CD4-positive, alpha-beta T cell (primary cell): ENCODE measurements around the gene PTP4A2. TPM values are rescaled to one million over a fixed set of nuclear protein-coding genes. Genes with fewer than 3 reads are reported as not detected.
A peak's percentile ranks its signal among the peaks of the same experiment; 100 is the strongest.

Source experiments
- ATAC-seq: fragments of 200-7000 bp; cut with Tn5 transposase; one replicate; pipeline ENCODE4 v1.10.0; 2022; ENCODE audit warnings: mild to moderate bottlenecking; ENCODE audit not compliant: poor library complexity
- CTCF ChIA-PET: fragments of 350-600 bp; sonication (Branson Sonifier 250); formaldehyde crosslinking; loops from one replicate; lab custom pipeline; 2021; ENCODE audit warnings: antibody characterized with exemption, inconsistent platforms; lab: Charles Lee
- POLR2A ChIA-PET: fragments of 350-600 bp; sonication (Branson Sonifier 250); formaldehyde crosslinking; loops from one replicate; lab custom pipeline; 2021; ENCODE audit warnings: antibody characterized with exemption, inconsistent platforms; lab: Charles Lee
- DNase-seq, 14 experiments: peaks; one replicate each; pipeline ENCODE4 v3.0.0-alpha.2; 2013 to 2020; ENCODE audit warnings: mixed read lengths in 2 of 14
- H3K27ac ChIP-seq, 2 donors: one replicate each; pipeline versions ENCODE4 v1.5.1 to v1.7.0; 2013; ENCODE audit warnings: low read length in 2 of 2, low read depth in 1 of 2, mild to moderate bottlenecking in 1 of 2
- H3K27me3 ChIP-seq, 2 experiments: 1 replicate in 1 of 2; 2 replicates in 1 of 2; pipeline versions ENCODE4 v1.6.1 to v1.7.0; 2013; ENCODE audit warnings: low read length in 2 of 2, control low read depth in 1 of 2, mild to moderate bottlenecking in 1 of 2, moderate library complexity in 1 of 2; ENCODE audit not compliant: insufficient read depth in 2 of 2, control insufficient read depth in 1 of 2
- H3K36me3 ChIP-seq: one replicate; pipeline ENCODE4 v1.6.1; 2013; ENCODE audit warnings: low read length, control low read depth; ENCODE audit not compliant: insufficient read depth
- H3K4me1 ChIP-seq: one replicate; pipeline ENCODE4 v1.6.1; 2013; ENCODE audit warnings: low read length, control low read depth; ENCODE audit not compliant: insufficient read depth
- H3K4me3 ChIP-seq: one replicate; pipeline ENCODE4 v1.5.1; 2013; ENCODE audit warnings: mild to moderate bottlenecking, low read length, moderate library complexity
- H3K9me3 ChIP-seq, 2 experiments: 1 replicate in 1 of 2; 2 replicates in 1 of 2; pipeline versions ENCODE4 v1.6.1 to v1.7.0; 2013; ENCODE audit warnings: low read length in 2 of 2, mild to moderate bottlenecking in 2 of 2, control low read depth in 1 of 2, moderate library complexity in 1 of 2; ENCODE audit not compliant: control insufficient read depth in 1 of 2, insufficient read depth in 1 of 2
- H3K27ac Mint-ChIP-seq: one replicate; pipeline ENCODE4 v1.8.0; 2020; ENCODE audit warnings: mixed read lengths
- H3K27me3 Mint-ChIP-seq: one replicate; pipeline ENCODE4 v1.8.0; 2021; ENCODE audit warnings: mixed read lengths
- H3K36me3 Mint-ChIP-seq: one replicate; pipeline ENCODE4 v1.8.0; 2021; ENCODE audit warnings: low read depth, mixed read lengths
- H3K4me1 Mint-ChIP-seq: one replicate; pipeline ENCODE4 v1.8.0; 2021; ENCODE audit warnings: low read depth, mixed read lengths
- H3K4me3 Mint-ChIP-seq: one replicate; pipeline ENCODE4 v1.8.0; 2020; ENCODE audit warnings: mild to moderate bottlenecking, mixed read lengths
- H3K9me3 Mint-ChIP-seq: one replicate; pipeline ENCODE4 v1.8.0; 2020; ENCODE audit warnings: mixed read lengths
- CTCF ChIP-seq: fragments of 200-600 bp; IDR thresholded peaks from one replicate; pipeline ENCODE4 v1.8.0; 2022; ENCODE audit warnings: antibody characterized with exemption, mild to moderate bottlenecking
- intact Hi-C, 2 experiments: fragments of 100-400 bp; cut with DNase I in 1 of 2; cut with micrococcal nuclease in 1 of 2; formaldehyde crosslinking; loops; one replicate each; pipeline versions ENCODE4 v1.15.1 to v1.9.0; 2023 to 2025; cut with DNase I, micrococcal nuclease
- total RNA-seq, 174 experiments: library from RNA in 2 of 174; stranded (reverse) in 2 of 174; gene quantifications; one replicate each; pipeline ENCODE4 v1.2.3 and lab custom pipeline; 2021 to 2026

Gene PTP4A2
- total RNA-seq, 2 experiments from 2014 or later: 282 to 287 TPM

DNA sequence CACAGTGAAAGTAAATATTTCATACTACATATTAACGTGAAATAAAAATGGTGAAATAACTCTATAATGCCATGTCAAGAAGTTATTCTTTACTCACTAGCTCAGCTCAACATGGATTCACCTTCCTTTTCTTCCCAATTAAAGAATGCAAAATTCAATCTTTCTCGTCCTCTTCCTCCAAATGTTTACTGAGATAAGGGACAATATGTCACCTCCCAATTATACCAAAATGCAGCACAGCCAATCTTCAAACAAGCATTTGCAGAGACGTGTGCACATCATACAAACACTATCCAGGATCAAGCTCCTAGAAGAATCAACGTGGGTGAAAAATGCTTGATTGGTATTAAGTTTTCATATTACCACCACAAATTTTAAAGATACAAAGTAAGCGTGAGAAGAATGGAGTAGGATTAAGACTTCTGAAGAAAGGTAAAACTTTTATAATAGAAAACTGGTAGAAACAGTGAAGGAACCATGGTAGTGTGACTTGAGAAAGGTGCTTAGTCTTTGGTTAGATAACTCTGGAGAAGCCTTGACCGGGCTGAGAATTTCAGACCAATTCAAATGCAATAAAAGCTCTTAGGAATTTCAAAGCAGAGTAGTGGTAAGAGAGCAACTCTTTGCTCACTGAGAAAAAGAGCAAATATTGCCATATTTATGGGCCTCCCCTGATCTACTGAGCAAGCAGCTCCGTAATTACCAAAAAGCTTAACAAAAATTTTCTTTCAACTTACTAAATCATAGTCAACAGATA, 7.2 kb downstream of the PTP4A2 start:
- intact Hi-C loops: loop anchor here in 1 of 2 experiments (5.0 kb wide), 1 partner anchor 34 kb away; no protein-coding TSS in a partner anchor
- POLR2A ChIA-PET: interaction anchor here (0.8 to 2.6 kb wide), 5 partner anchors 13 to 84 kb away, joined by 3 to 19 read pairs (median 3); no protein-coding TSS in a partner anchor
- CTCF ChIA-PET: interaction anchor here (1.1 to 1.2 kb wide), 2 partner anchors 8 to 33 kb away, joined by 5 to 8 read pairs; no protein-coding TSS in a partner anchor
- no peaks in the 10 kb centered on the region for H3K9me3 Mint-ChIP-seq
- no peaks in the 10 kb centered on the region for H3K27me3 Mint-ChIP-seq
- Histone ChIP-seq H3K4me3 (peak overlapping the region; percentile 34), H3K36me3 (peaks cover 2% of the 10 kb centered on the region), H3K27me3 (no peaks in the 10 kb centered on the region), H3K4me1 (peaks cover 59% of the 10 kb centered on the region), H3K9me3 (no peaks in the 10 kb centered on the region), H3K27ac (peak overlapping the region; percentile 5 to 68)
- ATAC-seq (no peak), DNase-seq (no peak)
- H3K4me1 Mint-ChIP-seq: peaks cover 89% of the 10 kb centered on the region
- TF ChIP-seq CTCF: no peak
- peak overlapping the region; percentile 90 for H3K27ac Mint-ChIP-seq
- H3K4me3 Mint-ChIP-seq: peak overlapping the region; percentile 81
- H3K36me3 Mint-ChIP-seq: peaks cover 17% of the 10 kb centered on the region

DNA sequence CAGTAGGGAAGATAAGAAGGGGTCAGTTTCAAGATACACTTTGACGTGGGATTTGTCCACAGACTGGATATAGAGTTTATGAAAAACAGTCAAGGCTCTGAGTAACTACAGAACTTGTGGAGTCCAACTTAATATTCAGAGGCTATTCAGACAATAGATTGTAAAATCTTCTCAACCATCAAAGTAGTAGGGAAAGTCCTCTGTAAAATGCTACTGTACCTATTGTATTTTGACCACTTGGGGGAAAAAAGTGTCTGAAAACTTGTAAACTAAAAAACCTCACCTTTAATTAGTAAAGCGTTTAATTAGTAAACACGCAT, 10.5 kb downstream of the PTP4A2 start:
- CTCF ChIA-PET: interaction anchor here (1.1 to 2.5 kb wide), 4 partner anchors 10 to 36 kb away, joined by 3 to 11 read pairs (median 8); partner anchors contain the start of gene PTP4A2
- H3K4me3 Mint-ChIP-seq: peak overlapping the region; percentile 74
- H3K4me1 ChIP-seq: peaks cover 56% of the 10 kb centered on the region
- no peak for DNase-seq
- H3K27me3 ChIP-seq: no peaks in the 10 kb centered on the region
- TF ChIP-seq CTCF: no peak
- ATAC-seq: no peak
- no peaks in the 10 kb centered on the region for H3K27me3 Mint-ChIP-seq
- H3K27ac ChIP-seq: peak overlapping the region in 1 of 2 donors; percentile 35
- POLR2A ChIA-PET: interaction anchor here (1.1 to 8.0 kb wide), 4 partner anchors 10 to 101 kb away, joined by 3 to 103 read pairs (median 12); partner anchors contain the start of gene PTP4A2
- H3K4me3 ChIP-seq: peak overlapping the region; percentile 28
- no peaks in the 10 kb centered on the region for H3K9me3 ChIP-seq
- peaks cover 85% of the 10 kb centered on the region for H3K4me1 Mint-ChIP-seq
- peaks cover 2% of the 10 kb centered on the region for H3K36me3 ChIP-seq
- H3K36me3 Mint-ChIP-seq: peaks cover 10% of the 10 kb centered on the region
- peak overlapping the region; percentile 90 for H3K27ac Mint-ChIP-seq
- H3K9me3 Mint-ChIP-seq: no peaks in the 10 kb centered on the region
- intact Hi-C loops: loop anchor here (5.0 kb wide), 2 partner anchors 35 to 40 kb away; no protein-coding TSS in a partner anchor

- Mint-ChIP-seq H3K4me3 (peak overlapping the region; percentile 74), H3K27ac (peak overlapping the region; percentile 90), H3K27me3 (no peaks in the 10 kb centered on the region), H3K9me3 (no peaks in the 10 kb centered on the region), H3K4me1 (peaks cover 85% of the 10 kb centered on the region), H3K36me3 (peaks cover 15% of the 10 kb centered on the region)
- CTCF ChIA-PET: interaction anchor here (1.1 to 2.5 kb wide), 8 partner anchors 8 to 138 kb away, joined by 3 to 11 read pairs (median 6); partner anchors contain the start of gene PTP4A2
- Histone ChIP-seq H3K4me1 (peaks cover 59% of the 10 kb centered on the region), H3K9me3 (no peaks in the 10 kb centered on the region), H3K4me3 (peak overlapping the region; percentile 28), H3K27me3 (no peaks in the 10 kb centered on the region), H3K36me3 (peaks cover 2% of the 10 kb centered on the region), H3K27ac (peak overlapping the region in 1 of 2 donors; percentile 35)
- ATAC-seq: peak; percentile 30
- TF ChIP-seq CTCF: no peak
- intact Hi-C loops: loop anchor here (1.0 to 5.0 kb wide), 3 partner anchors 7 to 40 kb away; no protein-coding TSS in a partner anchor
- POLR2A ChIA-PET: interaction anchor here (0.6 to 8.0 kb wide), 8 partner anchors 11 to 100 kb away, joined by 3 to 103 read pairs (median 4); partner anchors contain the start of gene PTP4A2
- peak in 3 of 14 experiments; percentile 30 to 54 (median 44) for DNase-seq
Measured at GRCh38 chr1:31926853-31927660, 11.1 kb downstream of the PTP4A2 start.
